ENCODE results near the gene HOMER1. TPM values are rescaled to one million over a fixed set of nuclear protein-coding genes. Genes with fewer than 3 reads are reported as not detected.
"Not testable (repeated sequence)": the region's sequence is repeated elsewhere in the genome, so short reads cannot be mapped to it uniquely, and the experiment has no call there.

The HOMER1 gene
- total RNA-seq, 1 donor from 2014 or later, result 7.6 TPM

DNA sequence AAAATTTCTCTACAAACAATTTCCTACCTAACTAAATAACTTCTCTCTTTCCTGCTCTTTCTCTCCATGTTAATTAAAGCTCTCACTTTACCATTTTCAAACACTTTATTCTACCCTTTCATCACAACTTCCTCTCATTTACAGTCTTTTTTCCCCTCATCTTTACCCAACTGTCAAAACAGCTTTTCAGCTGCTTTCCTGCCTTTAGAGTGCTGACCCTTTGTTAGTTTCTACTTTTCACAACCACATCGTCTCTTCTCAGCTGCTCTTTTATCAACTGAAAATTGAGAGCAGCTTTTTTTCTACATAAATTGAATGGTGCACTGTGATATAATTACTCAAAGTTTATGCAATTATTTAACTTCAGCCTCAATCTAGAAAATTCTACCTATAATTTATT lies 3.1 kb upstream of the HOMER1 start:
- no peak for ATAC-seq

DNA sequence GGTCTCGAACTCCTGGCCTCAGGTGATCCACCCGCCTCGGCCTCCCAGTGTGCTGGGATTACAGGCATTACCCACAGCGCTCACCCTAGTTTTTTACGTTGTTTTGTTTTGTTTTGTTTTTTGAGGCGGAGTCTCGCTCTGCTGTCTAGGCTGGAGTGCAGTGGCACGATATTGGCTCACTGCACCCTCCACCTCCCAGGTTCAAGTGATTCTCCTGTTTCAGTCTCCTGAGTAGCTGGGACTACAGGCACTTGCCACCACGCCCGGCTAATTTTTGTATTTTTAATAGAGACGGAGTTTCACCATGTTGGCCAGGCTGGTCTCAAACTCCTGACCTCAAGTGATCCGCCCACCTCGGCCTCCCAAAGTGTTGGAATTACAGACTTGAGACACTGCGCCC lies 2.4 kb upstream of the HOMER1 start:
- not testable (repeated sequence) for ATAC-seq

DNA sequence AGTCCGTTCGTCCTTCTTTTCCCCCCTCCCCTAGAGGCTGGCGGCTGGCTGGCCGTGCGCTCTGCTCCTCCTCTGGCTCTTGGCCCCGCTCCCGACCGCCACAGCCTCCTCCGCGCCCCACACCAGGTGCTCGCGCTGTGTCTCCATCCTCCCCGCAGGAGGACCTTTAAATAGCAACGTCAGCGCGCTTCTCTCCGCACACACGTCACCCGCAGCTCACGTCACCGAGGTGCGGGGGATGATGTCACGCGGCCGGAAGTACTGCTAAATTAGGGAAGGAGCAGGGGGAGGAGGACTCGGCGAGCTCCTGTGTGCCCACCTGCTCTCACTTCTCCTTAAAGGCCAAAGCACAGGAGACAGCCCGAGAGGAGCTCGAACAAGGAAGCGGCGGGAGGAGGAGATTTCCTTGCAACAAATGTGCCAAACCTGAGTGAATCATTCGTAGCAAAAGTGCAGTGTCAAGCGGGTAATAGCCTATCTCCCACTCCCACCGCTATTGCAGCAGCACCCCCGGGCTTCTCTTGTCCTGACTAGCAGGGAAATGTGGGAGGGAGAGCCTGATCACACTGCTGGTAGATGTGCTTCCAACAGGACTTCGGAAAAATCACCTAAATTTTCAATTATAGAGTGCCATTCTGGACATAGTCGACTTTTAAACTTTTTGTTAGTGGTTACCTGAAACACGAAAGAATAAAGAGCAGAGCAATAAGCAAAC lies 614 bp upstream of the HOMER1 start:
- ATAC-seq, result peak; percentile 96

DNA sequence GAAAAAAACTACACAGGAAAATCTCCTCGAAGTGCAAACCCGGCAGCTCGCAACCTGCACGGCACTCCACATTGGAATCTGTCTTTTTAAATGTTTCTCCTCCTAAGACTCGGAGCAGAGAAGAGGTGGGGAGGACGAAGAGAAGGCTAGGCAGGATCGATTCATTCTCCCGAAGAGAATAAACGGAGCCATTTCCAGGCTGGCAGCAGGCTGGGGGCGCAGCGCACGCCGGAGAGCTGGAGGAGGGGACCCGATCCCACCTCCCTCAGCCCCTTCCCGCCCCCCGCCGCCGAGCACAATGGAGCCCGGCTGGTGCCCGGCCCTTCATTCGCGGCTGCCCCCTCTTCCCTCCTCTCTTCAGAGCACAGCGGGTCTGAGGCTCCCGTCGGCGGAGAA lies 628 bp downstream of the HOMER1 start:
- no peak for ATAC-seq

DNA sequence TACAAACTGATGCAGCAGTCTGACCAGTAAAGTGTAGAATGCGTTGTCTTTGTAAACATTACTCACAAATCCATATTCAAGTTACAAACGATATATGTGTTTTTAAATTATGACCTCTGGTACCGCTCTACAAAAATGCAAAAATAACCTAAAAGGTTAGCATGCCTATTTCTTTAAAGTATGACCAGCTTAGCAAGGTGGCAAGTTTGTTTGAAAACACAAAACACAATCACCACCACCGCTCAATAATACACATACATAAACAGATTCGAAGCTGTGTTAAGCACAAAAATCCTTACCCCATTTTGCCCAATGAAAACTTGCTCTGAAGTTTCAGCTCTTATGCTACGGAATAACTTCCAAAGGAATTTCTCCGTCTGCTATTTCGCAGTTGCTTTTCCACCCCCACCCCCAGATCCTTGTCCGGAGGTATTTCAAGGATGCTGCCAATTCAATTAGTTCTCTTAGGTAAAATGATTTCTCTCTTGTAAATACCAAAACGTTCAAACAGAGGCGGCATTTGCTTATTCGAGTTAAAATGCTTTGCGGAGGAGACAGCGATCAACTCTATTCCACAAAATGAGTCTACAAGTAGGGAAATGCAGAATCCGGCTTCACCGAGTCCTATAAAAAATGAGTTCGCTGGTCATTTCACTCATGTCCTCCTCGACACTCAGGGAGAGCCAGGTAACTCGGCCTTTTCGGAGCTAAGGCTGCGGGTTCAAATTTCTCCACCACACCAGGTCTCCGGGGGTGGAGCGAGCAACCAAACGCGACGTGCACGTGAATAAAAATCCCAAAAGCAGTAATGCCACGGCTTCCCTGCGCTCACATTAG lies 1.2 kb downstream of the HOMER1 start:
- ATAC-seq, result no peak

DNA sequence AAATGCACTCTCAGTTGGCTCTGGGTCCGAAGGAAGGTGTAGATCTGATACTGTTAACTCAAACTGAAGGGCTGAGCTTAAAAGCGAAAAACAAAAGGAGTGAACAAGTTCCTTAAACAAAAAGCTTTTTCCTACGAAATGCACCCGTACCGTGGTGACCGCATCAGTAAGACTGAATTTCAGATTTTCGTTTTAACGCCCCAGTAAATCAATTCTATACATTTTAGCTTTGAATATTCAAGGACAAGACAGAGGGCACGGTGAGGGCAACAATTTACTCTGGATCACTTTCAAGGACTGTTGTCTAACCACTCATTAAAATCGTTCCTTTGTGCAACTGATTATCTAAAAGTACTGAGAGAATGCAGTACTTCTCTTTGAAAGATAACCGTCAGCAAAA lies 1.9 kb downstream of the HOMER1 start:
- no peak for ATAC-seq

DNA sequence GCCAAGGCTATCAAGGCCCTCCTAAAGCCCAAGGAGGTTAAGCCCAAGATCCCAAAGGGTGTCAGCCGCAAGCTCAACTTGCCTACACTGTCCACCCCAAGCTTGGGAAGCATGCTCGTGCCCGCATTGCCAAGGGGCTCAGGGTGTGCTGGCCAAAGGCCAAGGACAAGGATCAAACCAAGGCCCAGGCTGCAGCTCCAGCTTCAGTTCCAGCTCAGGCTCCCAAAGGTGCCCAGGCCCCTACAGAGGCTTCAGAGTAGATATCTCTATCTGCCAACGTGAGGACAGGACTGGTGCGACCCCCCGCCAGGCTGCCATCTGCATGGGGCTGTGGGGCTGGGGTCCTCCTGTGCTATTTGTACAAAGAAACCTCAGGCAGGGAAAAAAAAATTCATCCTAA lies 3.3 kb downstream of the HOMER1 start:
- no peak for ATAC-seq

DNA sequence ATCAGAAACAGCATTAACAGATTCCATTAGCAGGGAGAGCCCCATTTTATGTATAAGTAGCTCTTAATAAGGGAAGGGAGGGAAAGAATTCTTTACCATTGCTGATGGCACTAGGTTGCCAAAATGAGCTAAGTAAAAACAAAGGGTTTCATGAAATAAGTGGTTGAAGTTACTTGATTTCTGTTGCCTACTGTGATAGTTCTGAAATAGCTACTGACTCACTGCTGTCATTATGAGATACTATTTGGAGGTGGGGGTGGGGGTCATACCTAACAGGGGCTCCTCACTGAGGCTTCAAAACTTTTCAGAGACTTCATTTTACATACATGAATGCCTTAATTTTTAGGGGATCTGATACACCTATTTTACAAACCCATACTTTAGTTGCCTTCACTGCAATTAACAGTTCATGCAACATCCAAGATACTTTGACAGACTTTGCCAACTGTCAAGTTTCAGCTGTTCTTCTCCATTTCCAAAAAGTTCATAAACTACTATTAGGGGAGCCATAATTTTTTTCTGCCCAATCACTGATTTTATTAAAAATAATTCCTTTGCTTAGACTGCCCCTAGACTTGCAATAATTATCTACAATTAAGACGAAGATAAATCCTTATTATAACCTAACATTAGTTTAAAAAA lies 4.6 kb downstream of the HOMER1 start:
- ATAC-seq, result no peak

DNA sequence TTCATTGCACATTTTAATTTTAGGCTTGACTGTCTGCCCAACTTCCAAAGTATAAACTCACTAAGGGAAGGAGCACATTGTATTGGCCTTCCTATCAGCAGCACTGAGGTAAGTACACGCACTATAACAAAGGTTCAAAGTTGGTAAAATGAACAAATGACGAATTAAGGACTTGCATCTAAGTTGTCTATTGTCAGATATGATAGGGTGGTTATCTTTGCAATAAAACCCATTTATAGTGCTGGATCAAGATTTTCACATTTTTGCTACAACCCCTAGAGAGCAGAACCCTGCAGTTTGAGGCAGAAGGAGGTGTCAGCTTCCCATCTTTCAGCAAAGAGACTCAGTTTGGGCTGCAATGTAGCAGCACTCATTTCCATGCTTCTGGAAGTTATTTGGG lies 5.1 kb downstream of the HOMER1 start:
- no peak for ATAC-seq

DNA sequence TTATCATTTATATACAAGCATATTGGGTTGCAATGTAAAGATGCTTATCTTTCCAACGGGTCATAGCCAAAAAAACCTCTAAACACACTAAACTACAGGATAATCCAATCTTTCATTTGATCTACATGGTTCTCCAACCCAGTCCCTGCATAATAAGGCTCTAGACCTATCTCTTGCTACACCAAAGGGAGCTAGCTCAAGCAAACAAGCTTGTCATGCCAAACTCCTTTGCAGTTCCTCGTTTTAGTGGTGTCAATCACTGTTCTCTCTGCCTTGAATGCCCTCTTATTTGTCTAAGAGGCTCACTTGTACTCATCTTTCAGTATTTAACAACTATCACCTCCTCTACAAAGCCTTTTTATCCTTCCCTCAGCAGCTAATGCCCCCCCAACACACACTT lies 5.6 kb downstream of the HOMER1 start:
- ATAC-seq, result no peak

DNA sequence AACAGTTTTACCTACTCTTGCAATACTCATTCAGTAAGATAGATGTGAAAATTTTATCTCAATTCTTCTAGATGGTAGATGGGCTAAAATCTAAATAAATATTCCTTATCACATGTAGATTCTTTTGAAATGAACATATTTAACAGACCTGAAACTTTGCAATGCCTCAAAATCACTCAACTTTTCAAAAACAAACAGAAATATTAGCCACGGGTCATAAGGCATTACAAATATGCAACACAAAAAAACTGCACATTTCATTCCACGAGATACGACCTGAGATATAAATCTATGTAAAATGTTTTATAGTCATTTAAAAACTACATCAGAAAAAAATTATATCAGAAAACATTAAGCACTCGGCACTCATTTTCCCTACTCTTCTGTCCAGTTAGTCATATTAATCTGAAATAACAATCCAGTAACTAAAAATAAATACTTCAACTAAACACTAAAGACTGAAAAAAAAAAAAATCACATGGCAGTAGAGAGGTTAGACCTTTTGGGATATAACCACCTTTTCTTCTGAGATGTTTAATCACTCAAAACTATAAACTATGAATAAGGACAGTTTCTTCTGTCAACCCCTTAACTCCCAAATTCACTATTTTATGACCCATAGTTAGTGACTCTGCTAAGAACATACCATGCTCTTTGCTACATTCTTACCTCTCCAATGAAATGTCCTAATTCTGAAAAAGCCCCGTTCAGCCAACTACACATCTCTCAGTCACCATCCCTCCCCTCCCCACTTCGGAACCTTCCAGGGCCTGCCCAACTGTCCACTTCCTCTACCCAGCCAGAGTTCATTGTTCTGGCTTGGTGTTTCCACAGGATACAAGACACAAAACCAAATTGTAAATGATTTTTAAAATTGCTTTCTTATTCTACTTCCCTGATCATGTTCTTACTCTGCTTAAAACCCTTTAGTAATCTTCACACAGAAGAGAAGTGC lies 6.4 kb downstream of the HOMER1 start:
- ATAC-seq, result no peak

DNA sequence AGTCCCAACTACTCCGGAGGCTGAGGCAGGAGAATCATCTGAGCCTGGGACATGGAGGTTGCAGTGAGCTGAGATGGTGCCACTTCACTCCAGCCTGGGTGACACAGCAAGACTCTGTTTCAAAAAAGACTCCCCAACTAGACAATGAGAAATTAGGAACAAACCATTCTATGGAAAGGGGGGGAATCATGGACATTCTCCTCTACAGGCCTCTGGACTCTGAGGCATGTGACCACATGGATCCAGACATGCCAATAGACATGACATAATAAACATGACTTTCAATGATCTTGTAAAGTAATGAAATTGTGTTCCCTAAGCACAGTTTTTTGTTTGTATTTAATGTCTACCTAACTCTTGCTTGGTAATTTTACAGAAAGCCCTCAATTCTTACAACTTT lies 8.8 kb downstream of the HOMER1 start:
- no peak for ATAC-seq

DNA sequence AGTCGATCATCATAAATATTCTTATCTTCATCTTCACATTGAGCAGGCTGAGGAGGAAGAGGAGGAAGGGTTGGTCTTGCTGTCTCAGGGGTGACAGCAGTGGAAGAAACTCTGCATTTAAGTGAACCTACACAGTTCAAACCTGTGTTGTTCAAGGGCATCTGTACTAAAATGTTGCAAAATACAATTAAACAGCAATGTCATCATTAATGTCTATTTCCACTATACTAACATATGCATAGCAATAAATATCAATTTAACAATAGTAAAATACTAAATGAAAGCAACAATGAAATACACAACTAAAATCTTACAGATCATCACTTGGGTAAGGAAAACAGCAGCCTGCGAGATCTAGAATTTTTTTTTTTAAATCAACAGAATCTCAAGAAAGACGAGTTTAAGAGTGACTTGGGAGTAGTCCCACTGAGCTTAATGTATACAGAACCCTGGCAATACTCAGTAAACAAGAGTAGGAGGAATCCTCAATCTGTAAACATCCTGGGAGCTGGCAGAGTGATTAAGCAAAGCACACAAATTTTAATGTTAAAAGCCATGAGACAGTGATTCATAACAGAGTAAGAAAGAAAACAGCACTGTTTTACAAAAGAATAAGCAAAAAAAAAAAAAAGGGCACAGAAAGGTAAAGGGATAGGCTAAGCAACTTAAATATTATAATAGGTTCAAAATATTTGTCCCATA lies 10.0 kb downstream of the HOMER1 start:
- no peak for ATAC-seq

DNA sequence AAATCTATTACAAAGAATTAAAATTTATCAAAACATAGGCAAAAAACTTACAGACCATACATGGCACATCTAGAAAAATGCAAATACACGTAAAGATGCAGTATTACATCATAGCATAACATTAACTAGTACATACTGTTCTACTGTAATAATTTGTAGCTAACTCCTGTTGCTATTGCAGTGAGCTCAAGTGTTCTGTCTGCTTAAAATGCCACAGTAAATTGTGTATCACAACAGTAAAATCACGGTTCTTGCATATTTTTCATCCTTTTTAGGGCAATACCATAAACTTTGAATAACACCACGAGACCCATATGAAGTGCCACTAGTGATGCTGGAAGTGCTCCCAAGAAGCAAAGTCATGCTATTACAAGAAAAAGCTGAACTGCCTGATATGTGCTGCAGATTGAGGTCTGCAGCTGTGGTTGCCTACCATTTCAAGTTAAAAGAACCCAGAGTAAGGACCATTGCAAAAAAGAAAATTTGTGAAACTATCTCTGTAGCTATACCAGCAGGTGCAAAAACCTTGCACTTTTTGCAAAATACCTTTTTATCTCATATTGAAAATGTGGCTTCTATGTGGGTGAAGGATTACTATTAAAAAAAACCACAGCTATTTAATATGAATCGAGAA lies 14.2 kb downstream of the HOMER1 start:
- no peak for ATAC-seq

DNA sequence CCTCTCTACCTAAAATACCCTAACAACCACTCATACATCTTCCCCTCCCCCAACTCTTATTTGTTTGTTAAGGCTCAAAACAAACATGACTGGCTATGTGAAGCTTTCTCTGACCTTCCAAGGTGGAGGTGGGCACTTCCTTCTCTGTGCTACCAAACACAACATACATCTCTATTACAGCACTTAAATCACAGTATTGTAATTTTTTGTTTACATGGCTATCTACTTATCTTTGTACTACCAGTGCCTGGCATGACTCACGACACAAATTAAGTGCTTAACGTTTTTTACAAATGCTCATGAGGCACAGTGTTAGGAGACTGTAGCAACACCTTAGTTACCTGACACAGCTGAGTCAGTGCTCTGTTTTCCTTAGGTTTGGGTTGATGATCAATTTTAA lies 18.6 kb downstream of the HOMER1 start:
- peak; percentile 81 for ATAC-seq

DNA sequence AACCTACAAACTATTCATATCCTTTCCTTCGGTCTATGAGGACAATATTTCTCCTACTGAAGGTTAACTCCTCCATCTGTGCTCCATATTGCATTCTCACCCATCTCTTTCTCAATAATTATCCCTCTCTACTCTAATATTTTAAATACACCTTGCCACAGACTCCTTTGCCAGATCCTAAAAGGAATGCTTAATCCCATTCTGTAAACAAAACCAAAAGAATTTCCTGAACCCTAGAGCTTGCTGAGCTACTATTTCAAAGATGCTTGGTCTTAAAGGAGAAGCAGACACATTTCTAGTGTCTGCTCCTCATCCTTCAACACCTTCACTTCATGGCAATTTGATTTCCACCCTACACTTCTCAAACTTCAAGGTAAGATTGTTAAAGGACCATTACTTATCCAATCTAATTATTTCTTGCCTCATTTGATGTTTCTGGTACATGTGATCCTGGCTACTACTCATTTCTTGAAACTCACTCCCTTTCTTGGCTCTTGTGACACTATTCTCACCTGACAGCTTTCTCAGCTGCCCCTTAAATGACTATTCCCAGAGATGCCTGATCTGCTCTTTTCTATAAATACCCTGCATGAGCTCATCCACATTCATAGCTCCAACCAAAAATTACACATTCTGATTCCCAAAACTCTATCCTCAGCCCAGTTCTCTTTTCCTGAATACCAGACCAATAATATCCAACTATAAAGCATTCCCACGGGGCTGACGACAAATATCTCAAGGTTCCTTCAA lies 20.2 kb downstream of the HOMER1 start:
- ATAC-seq, result no peak

DNA sequence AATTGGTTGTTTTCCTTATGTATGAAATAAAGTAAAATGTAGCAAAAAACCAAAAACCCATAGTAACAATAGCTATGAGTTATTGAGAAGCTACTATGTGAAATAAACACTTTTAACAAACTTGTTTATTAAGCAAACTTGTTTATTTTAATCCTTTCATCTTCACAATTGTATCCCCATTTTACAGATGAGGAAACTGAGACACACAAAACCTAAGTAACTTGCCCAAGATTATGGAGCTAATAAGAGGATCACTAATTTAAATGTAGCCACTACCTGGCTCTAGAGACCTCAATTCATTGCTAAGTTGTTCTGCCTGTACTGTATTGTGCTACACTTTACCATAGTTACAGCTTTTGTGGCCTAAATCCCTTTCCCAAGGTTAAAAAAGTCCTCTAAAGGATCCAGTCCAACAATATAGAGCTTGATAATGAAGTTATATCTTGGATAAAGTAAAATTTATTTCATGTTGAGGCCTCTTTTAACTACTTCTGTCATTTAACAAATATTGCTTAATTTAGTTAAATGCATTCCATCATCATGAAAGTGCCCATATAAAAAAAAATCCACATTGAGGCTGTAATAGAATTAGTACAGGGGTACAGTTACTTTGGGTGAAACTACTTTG lies 22.1 kb downstream of the HOMER1 start:
- no peak for ATAC-seq

DNA sequence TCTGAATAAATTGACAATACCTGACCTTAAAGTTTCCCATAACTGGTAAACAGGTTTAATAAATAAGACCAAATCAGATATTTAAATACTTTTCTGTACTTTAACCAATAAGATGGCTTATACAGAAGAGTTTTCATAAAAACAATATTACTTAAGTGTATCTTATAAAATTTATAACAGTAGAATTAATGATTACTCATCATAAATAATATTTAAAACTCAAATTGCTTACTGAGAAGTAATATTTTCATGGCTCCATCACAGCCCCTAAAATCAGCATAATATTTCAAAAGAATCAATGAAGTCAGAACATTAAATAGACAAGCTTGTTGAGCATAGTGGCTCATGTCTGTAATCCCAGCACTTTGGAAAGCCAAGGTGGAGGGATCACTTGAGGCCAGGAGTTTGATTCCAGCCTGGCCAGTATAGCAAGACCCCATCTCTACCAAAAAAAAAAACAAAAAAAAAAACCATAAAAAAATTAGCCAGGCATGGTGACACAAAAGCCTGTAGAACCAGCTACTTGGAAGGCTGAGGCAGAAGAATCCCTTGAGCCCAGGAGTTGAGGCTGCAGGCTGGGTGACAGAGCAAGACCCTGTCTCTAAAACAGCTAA lies 23.5 kb downstream of the HOMER1 start:
- no peak for ATAC-seq

DNA sequence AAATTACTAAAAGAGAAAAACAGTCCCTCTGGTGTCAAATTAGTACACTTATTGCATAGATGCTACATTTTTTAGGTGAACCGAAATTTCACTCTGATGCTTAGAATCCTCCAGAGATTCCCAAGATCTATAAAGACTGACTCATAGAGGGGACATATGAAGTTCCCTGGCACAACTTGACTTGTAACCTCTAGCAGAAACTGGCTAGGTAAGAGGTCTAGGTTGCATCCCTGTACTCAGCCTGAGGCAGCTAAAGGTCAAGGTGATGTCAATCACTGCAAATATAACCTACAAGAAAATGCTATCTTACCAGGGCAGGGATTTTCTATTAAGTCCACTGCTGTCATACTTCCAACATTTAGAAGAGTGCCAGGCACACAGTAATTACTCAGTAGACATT lies 24.2 kb downstream of the HOMER1 start:
- ATAC-seq, result peak; percentile 36

DNA sequence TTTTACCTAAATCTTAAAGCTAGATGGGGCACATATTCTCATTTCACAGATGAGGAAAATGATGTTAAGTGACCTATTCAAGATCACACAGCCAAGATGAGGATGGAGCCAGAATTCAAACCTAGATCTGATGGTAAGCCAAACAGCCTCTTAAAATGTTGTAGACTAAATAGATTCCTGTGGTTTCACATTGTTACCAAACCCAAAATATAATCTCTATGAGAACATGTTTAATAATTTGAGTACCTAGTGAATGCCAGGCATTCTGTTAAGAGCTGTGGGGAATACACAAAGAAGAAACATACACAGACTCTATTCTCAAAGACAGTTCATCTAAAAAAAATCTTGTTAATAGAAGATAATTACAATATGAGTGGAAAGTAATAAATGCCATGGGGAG lies 25.2 kb downstream of the HOMER1 start:
- ATAC-seq, result no peak

All from esophagus mucosa (tissue), 1 donor.